Inferior parietal cortex (tissue), 1 donor: ENCODE data around the gene KAZN.

Source experiments
- DNase-seq: peaks from one replicate; pipeline ENCODE4 v3.0.0-alpha.2; 2016; ENCODE audit errors: extremely low spot score

Gene KAZN

DNA sequence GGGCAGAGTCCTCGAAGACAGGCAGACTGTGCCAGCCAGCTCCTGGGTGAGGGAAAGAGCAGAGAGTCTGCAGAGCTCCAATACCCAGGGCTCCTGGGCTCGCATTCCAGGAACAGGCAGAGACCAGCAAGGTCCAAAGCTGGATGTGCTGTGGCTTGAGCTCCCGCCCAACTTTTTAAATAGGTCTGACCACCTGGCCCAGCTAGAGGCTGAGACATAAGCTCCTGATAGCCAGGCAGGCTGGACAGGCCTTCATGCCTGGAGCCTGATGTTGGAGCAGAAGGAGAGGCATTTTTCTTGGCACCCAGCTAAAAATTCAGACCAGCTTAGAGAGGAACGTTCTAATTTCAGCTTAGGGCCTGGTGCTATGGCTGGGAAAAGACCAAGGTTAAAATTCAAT, 376.6 kb downstream of the KAZN start:
- no peak for DNase-seq

DNA sequence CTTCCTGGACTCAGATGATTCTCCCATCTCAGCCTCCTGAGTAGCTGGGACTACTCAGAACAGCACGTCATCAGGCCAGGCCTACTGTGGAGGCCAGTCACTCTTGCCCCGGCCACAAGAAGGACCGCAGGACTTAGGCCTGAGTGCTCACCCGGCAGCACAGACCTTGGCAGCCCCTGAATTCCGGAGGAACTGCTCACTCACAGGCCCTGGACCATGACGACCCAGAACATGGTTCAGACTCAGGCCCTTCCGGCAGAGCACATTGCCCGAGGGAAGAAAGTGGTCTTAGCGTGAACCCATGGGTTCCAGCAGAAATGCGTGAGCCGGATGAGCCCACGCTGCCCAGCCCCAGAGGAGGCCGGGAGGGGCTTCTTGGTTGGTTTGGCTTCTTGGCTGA, 377.8 kb downstream of the KAZN start:
- DNase-seq, result no peak

GRCh38 chr1:14977338-14977931, 378.9 kb downstream of the KAZN start:
- DNase-seq, result no peak

- DNase-seq, result no peak
These were observed 382.2 kb downstream of the KAZN start for GRCh38 chr1:14980621-14981218.

GRCh38 chr1:14982029-14982428, 383.5 kb downstream of the KAZN start:
- DNase-seq, result no peak

DNA sequence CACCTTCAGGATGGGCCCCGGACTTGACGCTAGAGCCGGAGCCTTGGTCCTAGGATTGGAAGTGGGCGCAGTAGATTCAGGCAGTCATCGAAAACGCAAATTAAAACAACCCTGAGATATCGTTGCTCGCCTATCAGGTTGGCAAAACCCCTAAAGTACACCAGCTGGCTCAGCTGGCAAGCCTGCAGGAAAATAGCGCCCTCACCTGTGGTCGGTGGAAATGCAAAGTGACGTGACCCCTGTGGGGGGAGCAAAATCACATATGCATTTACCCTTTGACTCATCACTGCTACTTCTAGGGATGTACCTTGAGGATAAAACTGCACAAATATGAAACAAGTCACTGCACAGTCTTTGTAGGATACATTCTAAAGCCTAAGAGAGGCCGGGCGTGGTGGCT, 384.8 kb downstream of the KAZN start:
- no peak for DNase-seq

DNA sequence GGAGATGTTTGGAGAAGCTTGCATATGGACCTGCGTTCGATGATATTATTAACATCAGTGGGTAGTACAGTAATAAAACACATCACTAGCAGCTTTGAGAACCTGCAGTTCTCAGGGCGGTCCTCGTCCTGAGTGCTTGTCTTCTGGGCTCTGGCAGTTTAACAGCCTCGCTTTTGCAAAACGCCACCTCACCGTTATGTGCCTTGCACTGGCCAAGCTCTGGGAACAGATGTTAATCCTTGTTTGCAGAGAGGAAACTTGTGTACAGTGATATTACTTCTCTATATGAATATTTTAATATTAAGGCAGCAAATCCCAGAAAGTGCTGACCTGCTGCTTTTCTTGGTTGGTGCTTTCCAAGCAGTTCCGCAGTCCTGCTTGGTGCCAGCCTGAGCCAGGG, 387.7 kb downstream of the KAZN start:
- no peak for DNase-seq

DNA sequence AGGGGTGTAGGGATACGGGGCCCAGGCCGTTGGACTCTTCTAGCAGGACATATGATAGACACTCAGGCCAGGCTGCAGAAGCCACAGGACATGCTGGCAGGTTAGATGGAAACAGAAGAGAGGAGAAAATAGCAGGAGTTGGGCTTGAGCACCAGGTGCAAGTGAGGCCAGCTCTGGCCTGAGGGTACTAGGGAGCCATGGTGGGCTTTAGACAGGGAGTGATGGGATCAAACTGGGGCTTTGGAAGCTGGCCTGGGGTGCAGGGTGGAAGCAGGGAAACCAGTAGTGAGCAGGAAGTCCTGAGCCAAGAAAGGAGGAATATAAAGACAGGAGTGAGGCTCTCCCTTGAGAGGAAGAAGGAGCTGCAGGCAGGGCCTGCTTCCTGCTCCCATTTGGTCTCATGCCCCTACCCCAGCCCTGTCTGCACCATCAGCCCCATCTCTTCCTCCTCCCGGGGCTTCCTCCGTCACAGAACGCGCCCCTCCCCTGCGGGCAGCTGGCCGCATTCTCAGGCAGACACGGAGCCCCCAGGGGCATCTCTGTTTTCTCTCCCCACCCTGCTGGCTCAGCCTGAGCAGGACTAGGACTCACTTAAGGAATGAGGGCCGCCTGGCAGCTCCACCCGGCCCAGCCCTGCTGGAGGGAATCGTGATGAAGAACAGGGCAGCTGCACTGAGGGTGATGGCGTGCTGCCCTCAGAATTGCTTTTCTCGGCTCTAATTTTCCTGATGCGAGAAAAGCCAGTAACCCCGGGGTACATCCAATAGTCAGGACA, 389.5 kb downstream of the KAZN start:
- no peak for DNase-seq

- DNase-seq, result no peak
These were observed 390.2 kb downstream of the KAZN start for GRCh38 chr1:14988636-14989035.

DNA sequence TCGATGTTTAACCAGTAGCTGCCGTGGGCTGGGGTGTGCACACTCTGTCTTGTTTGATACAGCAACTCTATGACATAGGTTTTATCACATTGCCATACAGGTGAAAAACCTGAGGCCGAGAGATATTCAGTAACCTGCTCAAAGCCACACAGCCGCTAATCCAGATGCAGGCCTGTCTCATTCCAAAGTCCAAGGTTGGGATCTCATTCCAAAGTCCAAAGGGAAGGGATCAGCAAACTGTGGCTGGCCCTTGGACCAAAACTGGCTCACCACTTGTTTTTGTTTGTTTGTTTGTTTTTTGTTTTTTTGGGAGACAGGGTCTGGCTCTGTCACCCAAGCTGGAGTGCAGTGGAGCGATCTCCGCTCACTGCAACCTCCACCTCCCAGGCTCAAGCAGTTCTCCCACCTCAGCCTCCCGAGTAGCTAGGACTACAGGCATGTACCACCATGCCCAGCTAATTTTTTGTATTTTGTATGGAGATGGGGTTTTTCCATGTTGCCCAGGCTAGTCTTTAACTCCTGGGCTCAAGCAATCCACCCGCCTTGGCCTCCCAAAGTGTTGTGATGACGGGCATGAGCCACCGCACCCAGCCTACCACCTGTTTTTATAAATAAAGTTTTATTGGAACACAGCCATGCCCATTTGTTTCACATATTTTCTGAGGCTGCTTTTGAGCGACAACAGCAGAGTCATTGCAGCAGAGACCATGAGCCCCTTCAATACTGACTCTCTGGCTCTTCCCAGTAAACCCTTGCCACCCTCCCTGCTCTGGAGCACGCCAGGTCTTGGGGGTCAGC, 391.6 kb downstream of the KAZN start:
- no peak for DNase-seq

GRCh38 chr1:14993414-14993813, 394.9 kb downstream of the KAZN start:
- no peak for DNase-seq

DNA sequence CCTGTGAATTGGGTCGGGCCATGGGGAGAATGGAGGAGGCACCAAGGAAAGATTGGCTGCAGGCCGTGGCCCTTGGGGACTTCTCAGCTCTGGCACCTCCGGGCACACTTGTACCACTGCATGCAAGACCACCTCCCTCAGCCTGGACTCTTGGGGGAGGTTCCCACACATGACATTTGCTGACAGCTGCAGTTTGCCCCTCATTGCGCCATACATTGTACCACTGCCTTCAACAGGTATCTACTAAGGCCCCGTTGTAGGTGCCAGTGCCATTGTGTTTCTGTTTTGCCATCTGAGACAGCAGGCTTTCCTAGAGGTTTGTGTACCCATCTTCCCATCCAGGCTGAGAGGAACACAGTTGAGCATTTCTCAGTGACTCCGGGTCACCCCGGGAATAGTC, 395.7 kb downstream of the KAZN start:
- DNase-seq, result no peak

GRCh38 chr1:14994841-14995437, 396.5 kb downstream of the KAZN start:
- DNase-seq, result no peak

DNA sequence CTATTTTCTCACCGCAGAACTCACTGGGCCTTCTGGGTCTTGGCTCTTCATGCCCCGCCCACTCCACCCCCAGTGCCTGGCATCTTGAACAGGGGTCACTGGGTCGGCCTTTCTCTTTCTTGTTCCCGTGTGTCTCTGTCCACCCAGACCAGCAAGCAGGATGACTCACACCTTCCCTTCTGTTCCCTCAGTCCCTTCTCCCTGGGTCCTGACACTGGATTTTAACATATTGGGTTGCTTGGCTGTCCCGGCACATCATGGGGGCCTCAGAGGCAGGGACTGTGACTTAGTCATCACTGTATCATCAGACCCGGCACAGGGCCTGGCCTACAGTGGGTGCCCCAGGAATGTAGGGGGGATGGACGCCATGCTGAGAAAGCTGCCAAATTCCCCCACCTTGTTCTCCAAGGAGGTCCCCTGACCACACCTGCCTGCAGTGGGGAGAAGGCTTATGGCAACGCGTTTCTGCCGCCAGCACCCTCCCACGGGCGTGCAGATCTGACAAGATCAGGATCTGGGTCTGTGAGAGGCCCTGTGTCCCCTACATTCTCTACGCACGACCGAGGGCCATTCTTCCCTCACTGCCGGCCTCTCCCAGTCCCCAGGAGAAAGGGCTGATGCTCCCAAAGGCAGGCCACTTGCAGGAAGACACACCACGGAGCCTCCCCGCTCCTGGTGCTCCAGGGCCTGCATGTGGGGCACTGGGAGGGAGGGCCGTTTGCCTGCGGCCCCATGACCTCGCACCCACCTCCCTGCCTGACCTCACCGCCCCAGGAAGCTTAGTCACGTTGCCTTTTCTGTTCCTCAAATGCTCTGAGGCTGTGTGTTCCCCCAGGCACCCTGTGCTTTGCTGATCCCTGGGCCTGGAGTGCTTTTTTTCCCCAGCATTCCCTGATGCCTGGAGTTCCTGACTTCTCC, 397.9 kb downstream of the KAZN start:
- DNase-seq, result no peak

DNA sequence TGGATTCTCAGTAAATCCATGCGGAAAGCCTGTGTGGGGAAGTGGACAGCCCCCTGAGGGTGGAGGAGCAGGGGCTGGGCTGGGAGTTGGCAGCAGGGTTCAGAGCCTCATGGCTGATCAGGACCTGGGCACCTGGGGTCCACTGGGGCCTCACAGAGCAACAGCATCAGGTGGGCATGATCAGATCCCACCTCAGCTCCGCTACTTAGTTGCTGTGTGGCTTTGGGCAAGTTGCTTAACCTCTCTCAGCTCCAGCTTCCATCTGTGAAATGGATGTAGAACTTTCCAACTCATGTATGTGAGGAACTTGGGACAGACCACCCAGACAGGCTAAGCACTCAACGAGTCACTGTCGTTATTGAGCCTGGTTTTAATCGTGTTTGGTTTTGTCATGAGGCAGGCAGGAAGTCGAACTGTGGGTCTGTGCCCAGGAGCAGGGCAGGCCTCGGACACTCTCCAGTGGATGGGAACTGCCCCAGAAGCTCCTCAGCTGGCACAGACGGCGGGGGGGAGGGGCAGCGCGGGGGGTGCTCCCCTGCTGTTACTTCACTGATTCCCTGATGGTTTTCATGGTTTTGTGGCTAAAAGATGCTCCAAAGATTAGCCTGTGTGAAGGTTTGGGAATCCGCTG, 399.3 kb downstream of the KAZN start:
- DNase-seq, result no peak

GRCh38 chr1:14999441-14999840, 401.0 kb downstream of the KAZN start:
- no peak for DNase-seq

DNA sequence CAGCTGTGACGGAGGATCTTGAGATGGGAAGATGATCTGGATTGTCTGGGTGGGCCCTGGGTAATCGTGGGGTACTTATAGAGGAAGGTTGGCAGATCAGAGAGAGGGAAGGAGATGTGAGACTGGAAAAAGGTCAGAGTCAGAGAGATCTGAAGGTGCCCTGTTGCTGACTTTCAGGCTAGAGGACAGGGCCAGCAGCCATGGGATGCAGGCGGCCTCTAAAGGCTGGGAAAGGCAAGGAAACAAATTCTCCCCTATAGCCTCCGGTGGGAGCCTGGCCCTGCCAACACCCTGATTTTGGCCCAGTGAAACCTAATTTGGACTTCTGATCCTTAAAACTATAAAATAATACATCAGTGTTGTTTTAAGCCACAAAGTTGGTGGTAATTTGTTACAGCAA, 401.5 kb downstream of the KAZN start:
- DNase-seq, result no peak

DNA sequence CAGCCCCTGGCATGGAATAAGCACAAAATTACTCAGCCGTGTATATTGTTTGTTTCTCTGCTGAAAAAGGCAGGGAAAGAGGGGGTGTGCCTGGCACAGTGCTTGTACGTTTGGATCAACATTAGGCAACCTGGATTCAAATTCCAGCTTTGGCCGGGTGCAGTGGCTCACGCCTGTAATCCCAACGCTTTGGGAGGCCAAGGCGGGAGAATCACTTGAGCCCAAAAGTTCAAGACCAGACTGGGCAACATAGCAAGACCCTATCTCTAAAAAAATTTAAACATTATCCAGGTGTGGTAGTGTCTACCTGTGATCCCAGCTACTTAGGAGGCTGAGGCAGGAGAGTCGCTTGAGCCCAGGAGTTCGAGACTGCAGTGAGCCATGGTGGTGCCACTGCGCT, 402.2 kb downstream of the KAZN start:
- DNase-seq, result no peak

GRCh38 chr1:15001317-15001915, 402.9 kb downstream of the KAZN start:
- DNase-seq, result no peak

- DNase-seq, result no peak
These were observed 403.8 kb downstream of the KAZN start for GRCh38 chr1:15002325-15002724.
